Measurements from ENCODE around the gene DDX41. TPM values are rescaled to one million over a fixed set of nuclear protein-coding genes. Genes with fewer than 3 reads are reported as not detected.
"Not testable (repeated sequence)": the region's sequence is repeated elsewhere in the genome, so short reads cannot be mapped to it uniquely, and the experiment has no call there.

DDX41 gene
- polyA plus RNA-seq, 1 donor: 45.8 TPM

- peak; percentile 99 for DNase-seq
Measured at GRCh38 chr5:177497292-177498012, 19.3 kb downstream of the DDX41 start, which contains the start of gene PDLIM7. Gene PDLIM7, minus strand, starts transcription at chr5:177497604. Its CDS starts 1,092 bp downstream, at chr5:177496512.

GRCh38 chr5:177496727-177497291 is 20.0 kb downstream of the DDX41 start:
- peak; percentile 89 for DNase-seq

DNA sequence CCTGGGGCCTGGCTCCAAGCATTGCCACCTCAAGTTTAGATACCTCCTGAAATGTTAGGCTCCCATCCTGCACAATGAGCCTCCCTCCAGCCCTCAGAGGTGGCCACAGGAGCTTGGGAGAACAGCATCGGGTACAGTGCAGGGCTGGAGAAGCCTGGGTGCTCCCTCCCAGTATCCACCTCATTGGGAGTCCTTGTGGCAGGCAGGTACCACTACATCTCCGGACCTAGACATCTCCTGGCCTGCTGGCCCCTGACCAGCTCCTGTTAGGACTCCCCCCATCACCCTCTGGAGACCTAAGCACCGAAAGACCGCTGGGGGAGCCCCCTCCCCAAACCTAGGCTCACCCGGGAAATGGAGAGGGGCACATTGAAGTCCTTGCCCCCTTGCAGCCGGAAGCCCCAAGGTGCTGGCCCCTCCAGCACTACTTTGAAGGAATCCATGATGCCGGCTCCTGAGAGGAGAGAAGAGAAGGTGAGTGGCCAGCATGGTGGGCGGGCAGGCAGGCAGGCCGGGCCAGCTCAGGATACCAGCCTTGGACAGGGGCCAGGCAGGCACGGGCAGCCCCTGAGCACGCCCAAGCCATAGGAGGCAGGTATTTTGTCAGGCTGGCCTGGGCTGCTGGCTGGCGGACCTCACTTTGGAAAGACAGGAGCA is 20.6 kb downstream of the DDX41 start:
- no peak for DNase-seq

DNA sequence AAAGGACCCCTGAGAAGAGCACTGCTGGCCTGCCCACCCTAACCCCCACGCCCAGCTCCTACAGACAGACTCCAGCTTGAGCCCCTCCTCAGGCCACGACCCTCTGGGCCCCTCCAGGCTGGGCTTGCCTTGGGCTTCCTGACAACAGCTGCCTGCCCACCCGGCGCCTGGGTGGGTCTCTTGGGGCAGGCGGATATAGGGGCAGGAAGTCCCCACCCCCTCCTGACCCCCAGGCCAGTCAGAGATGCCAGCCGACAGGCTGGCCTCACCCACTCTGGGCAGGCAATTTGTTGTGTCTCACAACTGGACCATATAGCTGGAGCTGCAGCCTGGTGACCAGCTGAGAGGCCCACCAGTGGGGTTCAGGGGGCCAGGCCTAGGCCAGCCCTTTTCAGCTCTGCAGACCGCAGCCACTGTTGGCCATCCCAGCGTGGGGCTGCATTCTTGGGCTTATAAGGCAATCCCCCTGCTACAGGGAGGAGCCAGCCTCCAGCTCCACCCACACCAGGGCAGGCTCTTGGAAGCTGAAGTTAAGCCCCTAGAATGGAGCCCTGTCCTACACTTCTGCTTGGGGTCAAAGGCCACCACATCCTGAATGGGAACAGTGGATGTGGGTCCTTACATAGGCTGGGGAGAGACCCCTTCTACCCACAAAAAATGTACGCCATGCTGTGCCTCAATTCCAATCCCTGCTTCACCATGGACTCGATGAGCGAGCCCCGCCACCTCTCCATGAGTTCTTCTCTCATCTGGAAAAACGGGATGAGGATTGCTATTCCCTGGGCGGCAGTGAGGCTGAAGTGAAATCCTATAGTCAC is 21.3 kb downstream of the DDX41 start:
- DNase-seq: no peak

GRCh38 chr5:177494346-177495195 is 22.2 kb downstream of the DDX41 start:
- DNase-seq: peak; percentile 77

- no peak for DNase-seq
Measured at GRCh38 chr5:177493795-177494345, 22.9 kb downstream of the DDX41 start.

DNA sequence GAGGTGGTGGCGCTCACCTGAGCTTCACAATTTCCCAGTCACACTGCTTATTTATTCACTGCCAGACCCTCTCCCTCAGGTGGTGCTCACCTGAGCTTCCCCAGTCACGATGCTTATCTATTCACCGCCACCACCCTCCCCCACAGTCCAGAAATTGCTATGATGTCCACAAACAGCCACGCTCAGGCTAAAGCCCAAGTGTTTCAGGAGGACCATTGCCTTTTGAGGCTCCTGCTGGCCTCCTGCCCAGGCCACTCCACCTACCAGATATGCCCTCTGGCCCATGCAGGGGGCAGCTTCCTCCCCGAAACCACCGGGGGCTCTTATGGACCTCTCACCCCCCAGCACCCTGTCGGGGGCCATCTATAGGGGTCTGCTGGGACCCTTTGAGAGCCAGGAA is 23.9 kb downstream of the DDX41 start:
- no peak for DNase-seq

- no peak for DNase-seq
Measured at GRCh38 chr5:177491983-177492746, 24.6 kb downstream of the DDX41 start.

DNA sequence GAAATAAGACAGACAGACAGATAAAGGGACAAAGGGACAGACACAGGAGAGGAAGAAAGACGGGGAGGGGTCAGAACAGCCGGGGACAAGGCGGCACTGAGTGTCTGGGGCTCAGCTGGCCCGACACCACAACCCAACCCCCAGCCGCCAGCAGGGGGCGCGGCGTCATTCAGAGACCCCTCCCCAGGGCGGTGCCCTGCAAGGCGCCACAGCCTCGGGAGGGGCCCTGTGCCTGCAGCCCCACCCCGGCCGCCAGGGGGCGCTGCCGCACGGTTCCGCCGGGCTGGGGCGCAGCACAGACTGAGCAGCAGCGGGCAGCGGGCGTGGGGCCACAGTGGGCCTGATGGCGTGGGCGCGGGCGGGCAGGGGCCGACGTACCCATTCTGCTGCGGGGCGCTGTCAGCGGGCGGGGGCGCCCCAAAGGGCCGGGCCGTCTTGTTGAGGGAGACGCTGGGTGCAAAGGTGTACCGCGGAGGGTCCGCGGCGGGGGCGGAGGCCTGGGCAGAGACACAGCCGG is 25.3 kb downstream of the DDX41 start:
- DNase-seq: no peak

- no peak for DNase-seq
Measured at GRCh38 chr5:177490992-177491391, 25.8 kb downstream of the DDX41 start.

- DNase-seq: no peak
Measured at GRCh38 chr5:177490311-177490991, 26.3 kb downstream of the DDX41 start.

DNA sequence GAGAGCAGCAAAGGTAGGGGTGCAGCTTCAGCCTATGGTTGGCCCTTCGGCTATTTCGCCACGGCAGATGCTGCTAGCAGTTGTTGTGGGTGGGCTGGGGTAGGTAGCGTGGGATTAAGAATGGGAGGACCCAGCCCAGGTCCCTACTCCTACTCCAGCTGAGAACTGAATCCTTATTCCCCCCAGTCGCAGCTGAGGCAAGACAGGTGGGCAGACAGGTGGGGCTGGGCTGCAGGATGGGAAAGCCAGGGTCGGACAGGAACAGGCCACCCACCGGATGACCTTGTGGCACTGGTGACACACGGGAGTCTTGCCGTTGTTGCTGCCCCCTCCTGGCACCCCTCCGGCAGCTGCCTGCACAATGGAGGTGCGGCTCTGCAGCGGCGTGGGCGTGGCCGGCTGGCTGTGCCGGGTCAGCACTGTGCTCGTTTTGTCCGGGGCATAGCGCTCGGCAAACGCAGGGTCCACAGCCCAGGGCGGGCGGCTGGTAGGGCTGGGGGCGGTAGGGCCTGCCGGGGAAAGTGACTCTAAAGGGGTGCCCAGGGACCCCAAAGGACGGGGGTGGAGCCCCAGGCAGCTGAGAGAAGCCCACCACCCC is 27.5 kb downstream of the DDX41 start:
- no peak for DNase-seq

GRCh38 chr5:177487975-177488374 is 28.8 kb downstream of the DDX41 start:
- no peak for DNase-seq

- no peak for DNase-seq
Measured at GRCh38 chr5:177487144-177487543, 29.6 kb downstream of the DDX41 start.

DNA sequence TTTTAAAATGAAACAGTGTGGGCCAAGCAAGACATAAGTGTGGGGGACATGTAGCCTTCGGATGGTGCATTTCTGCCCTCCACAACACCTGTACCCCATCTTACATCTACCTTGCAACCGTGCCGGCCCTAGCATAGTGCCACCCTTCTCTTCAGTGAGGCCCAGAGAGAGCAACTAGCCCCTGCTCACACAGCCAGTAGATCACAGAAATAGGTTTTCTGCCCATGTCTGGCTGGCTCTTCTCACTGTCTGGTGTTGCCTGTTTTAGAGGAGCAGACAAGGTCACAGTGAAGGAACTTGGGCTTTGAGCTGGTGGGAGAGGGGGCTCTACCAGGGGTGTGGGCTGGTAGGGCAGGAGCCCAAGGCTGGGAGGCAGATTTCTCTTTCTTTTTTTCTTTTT is 30.5 kb downstream of the DDX41 start:
- DNase-seq: no peak

DNA sequence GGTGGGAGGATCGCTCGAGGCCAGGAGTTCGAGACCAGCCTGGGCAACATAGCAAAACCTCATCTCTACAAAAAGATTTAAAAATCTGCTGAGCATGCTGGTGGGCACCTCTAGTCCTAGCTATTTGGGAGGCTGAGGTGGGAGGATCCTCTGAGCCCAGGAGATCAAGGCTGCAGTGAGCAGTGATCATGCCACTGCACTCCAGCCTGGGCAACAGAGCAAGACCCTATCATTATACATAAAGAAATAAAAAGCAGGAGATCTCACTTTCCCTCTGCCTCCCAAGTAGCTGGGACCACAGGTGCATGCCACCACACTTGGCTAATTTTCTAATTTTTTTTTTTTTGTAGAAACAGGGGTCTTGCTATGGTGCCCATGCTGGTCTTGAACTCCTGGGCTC is 31.0 kb downstream of the DDX41 start:
- not testable (repeated sequence) for DNase-seq

GRCh38 chr5:177484902-177485549 is 31.7 kb downstream of the DDX41 start:
- no peak for DNase-seq

- no peak for DNase-seq
Measured at GRCh38 chr5:177483994-177484901, 32.5 kb downstream of the DDX41 start.
